HepG2 (cell line): ENCODE measurements around the gene CPLX3. TPM values are rescaled to one million over a fixed set of nuclear protein-coding genes. Genes with fewer than 3 reads are reported as not detected.

Experiments used
- ATAC-seq: fragments of 200-7000 bp; cut with Tn5 transposase; 3 replicates; pipeline ENCODE4 v1.9.1; 2020; ENCODE audit warnings: mild to moderate bottlenecking, moderate library complexity
- BruUV-seq: library from RNA; stranded (reverse); fragments of 400-500 nt; replicated peaks from 2 replicates; lab custom pipeline; 2021; lab: Mats Ljungman, UMichigan
- CTCF ChIA-PET: fragments of 300-600 bp; formaldehyde crosslinking; extraction: SDS; loops from one replicate; lab custom pipeline; 2021; ENCODE audit warnings: low total read pairs, inconsistent platforms, low intra/inter-chr PET ratio; lab: Yijun Ruan, JAX
- POLR2A ChIA-PET: fragments of 350-600 bp; sonication (Branson Sonifier 250); formaldehyde crosslinking; loops from one replicate; lab custom pipeline; 2020; ENCODE audit warnings: antibody characterized with exemption, inconsistent platforms; lab: Yijun Ruan, JAX
- DNase-seq: peaks from one replicate; pipeline ENCODE4 v3.0.0-alpha.2; 2015; ENCODE audit warnings: low spot score
- FAIRE-seq: peaks from 3 replicates; lab custom pipeline; 2011; peaks lifted over from hg19 to GRCh38; lab: Jason Lieb, UNC
- H2AFZ ChIP-seq: one replicate; pipeline ENCODE4 v1.6.1; 2011; ENCODE audit warnings: low read length, inconsistent platforms
- H3K27ac ChIP-seq: fragments of 300-600 bp; 3 replicates; pipeline ENCODE4 v1.8.0; 2011; ENCODE audit warnings: mixed run types, mild to moderate bottlenecking, mixed read lengths, low read length, inconsistent platforms; ENCODE audit not compliant: insufficient read depth; ENCODE audit errors: extremely low read length
- H3K27me3 ChIP-seq, 2 experiments: fragments of 200-600 bp in 1 of 2; 2 replicates in 1 of 2; 3 replicates in 1 of 2; pipeline versions ENCODE4 v1.6.0 to v1.8.0; 2011; ENCODE audit warnings: low read length in 2 of 2, mild to moderate bottlenecking in 2 of 2, moderate library complexity in 2 of 2, inconsistent platforms in 1 of 2; ENCODE audit not compliant: insufficient read depth in 2 of 2, control insufficient read depth in 1 of 2
- H3K36me3 ChIP-seq, 2 experiments: fragments of 200-600 bp in 1 of 2; replicated peaks in 1 of 2; 2 replicates in 1 of 2; 3 replicates in 1 of 2; pipeline versions ENCODE4 v1.5.1 to v1.8.0; 2011; ENCODE audit warnings: low read length in 2 of 2, inconsistent platforms in 1 of 2; ENCODE audit not compliant: insufficient read depth in 2 of 2, control insufficient read depth in 1 of 2
- H3K4me1 ChIP-seq: 2 replicates; pipeline ENCODE4 v1.5.1; 2012; ENCODE audit warnings: low read length, inconsistent platforms; ENCODE audit not compliant: insufficient read depth
- H3K4me2 ChIP-seq: 2 replicates; pipeline ENCODE4 v1.6.0; 2011; ENCODE audit warnings: low read depth, low read length, inconsistent platforms
- H3K4me3 ChIP-seq, 3 experiments: fragments of 200-600 bp in 1 of 3; sonication (generic), shearing (Covaris generic) in 1 of 3; replicated peaks in 1 of 3; 2 replicates each; pipeline ENCODE4 v1.5.1; 2011 to 2016; ENCODE audit warnings: low read length in 3 of 3, inconsistent platforms in 2 of 3, low read depth in 2 of 3, mild to moderate bottlenecking in 2 of 3, control low read depth in 1 of 3, mixed read lengths in 1 of 3; ENCODE audit not compliant: insufficient read depth in 1 of 3
- H3K79me2 ChIP-seq: one replicate; pipeline ENCODE4 v1.6.1; 2011; ENCODE audit warnings: low read length, inconsistent platforms; ENCODE audit not compliant: insufficient read depth
- H3K9ac ChIP-seq: 2 replicates; pipeline ENCODE4 v1.6.0; 2011; ENCODE audit warnings: mild to moderate bottlenecking, low read depth, low read length, inconsistent platforms; ENCODE audit not compliant: insufficient read depth
- H3K9me3 ChIP-seq: 2 replicates; pipeline ENCODE4 v1.5.1; 2012; ENCODE audit warnings: mild to moderate bottlenecking, low read length
- H4K20me1 ChIP-seq: 2 replicates; pipeline ENCODE4 v1.6.0; 2011; ENCODE audit warnings: inconsistent platforms, mild to moderate bottlenecking, low read length, moderate library complexity; ENCODE audit not compliant: insufficient read depth
- CBFB ChIP-seq: sonication (generic); formaldehyde crosslinking; IDR thresholded peaks from 2 replicates; pipeline ENCODE4 v1.4.0; 2020; ENCODE audit warnings: missing genetic modification reagents
- CBX1 ChIP-seq: IDR thresholded peaks from one replicate; pipeline ENCODE4 v1.6.1; 2016; ENCODE audit warnings: antibody characterized with exemption, low read depth
- CCDC6 ChIP-seq: sonication (generic); formaldehyde crosslinking; IDR thresholded peaks from 2 replicates; pipeline ENCODE4 v1.8.1; 2022; ENCODE audit warnings: mild to moderate bottlenecking, missing genetic modification reagents, moderate library complexity
- DMTF1 ChIP-seq: sonication (generic); formaldehyde crosslinking; IDR thresholded peaks from 2 replicates; pipeline ENCODE4 v1.4.0; 2020; ENCODE audit warnings: mild to moderate bottlenecking, missing genetic modification reagents
- EHMT2 ChIP-seq: fragments of 200-600 bp; sonication (generic); IDR thresholded peaks from 2 replicates; pipeline ENCODE4 v1.7.0; 2017; ENCODE audit warnings: antibody characterized with exemption, low read depth, low read length, borderline replicate concordance
- FOXC1 ChIP-seq: sonication (generic); formaldehyde crosslinking; IDR thresholded peaks from 2 replicates; pipeline ENCODE4 v1.8.0; 2022; ENCODE audit warnings: mild to moderate bottlenecking, missing genetic modification reagents, borderline replicate concordance
- MAF1 ChIP-seq: sonication (generic); formaldehyde crosslinking; IDR thresholded peaks from 2 replicates; pipeline ENCODE4 v1.5.0; 2020; ENCODE audit warnings: missing genetic modification reagents, borderline replicate concordance
- MAFG ChIP-seq: sonication (generic); formaldehyde crosslinking; IDR thresholded peaks from 2 replicates; pipeline ENCODE4 v1.5.1; 2020; ENCODE audit warnings: mild to moderate bottlenecking, missing genetic modification reagents
- NFE2 ChIP-seq: sonication (generic); formaldehyde crosslinking; IDR thresholded peaks from 2 replicates; pipeline ENCODE4 v1.4.0; 2020; ENCODE audit warnings: missing genetic modification reagents
- U2AF1 ChIP-seq: fragments of 200-400 bp; formaldehyde crosslinking; optimal IDR thresholded peaks from 2 replicates; pipeline ENCODE3; 2017; ENCODE audit warnings: mild to moderate bottlenecking, low read depth, low read length
- ZBTB21 ChIP-seq: sonication (generic); formaldehyde crosslinking; IDR thresholded peaks from 2 replicates; pipeline ENCODE4 v1.4.0; 2020; ENCODE audit warnings: missing genetic modification reagents
- ZBTB43 ChIP-seq: sonication (generic); formaldehyde crosslinking; conservative IDR thresholded peaks from 2 replicates; pipeline ENCODE4 v1.4.0; 2020; ENCODE audit warnings: missing genetic modification reagents
- ZBTB7A ChIP-seq: sonication (generic); formaldehyde crosslinking; IDR thresholded peaks from 2 replicates; pipeline ENCODE4 v1.8.0; 2022; ENCODE audit warnings: mild to moderate bottlenecking, missing genetic modification reagents
- ZFP62 ChIP-seq: sonication (generic); formaldehyde crosslinking; IDR thresholded peaks from 2 replicates; pipeline ENCODE4 v1.4.0; 2020; ENCODE audit warnings: missing genetic modification reagents
- ZNF136 ChIP-seq: sonication (generic); formaldehyde crosslinking; IDR thresholded peaks from 2 replicates; pipeline ENCODE4 v1.8.1; 2022; ENCODE audit warnings: low read depth, mild to moderate bottlenecking, moderate library complexity, missing genetic modification reagents
- ZNF282 ChIP-seq: fragments of 450-650 bp; IDR thresholded peaks from 2 replicates; pipeline ENCODE4 v1.6.1; 2018; ENCODE audit not compliant: partially characterized antibody
- ZNF564 ChIP-seq: sonication (generic); formaldehyde crosslinking; IDR thresholded peaks from 2 replicates; pipeline ENCODE4 v1.8.1; 2023; ENCODE audit warnings: mild to moderate bottlenecking, missing genetic modification reagents
- WGBS: methylation state at CpG from one replicate; pipeline ENCODE4 v1.1.6; 2017; ENCODE audit warnings: low lambda C conversion rate; 5-methylcytosine and 5-hydroxymethylcytosine counted together
- in situ Hi-C: cut with HindIII; loops from 2 replicates; pipeline ENCODE4 v1.10.0; 2017; ENCODE audit warnings: low pct_unique_long_range_greater_than_20kb; ENCODE audit not compliant: extremely low pct_ligation_motif_present
- intact Hi-C: fragments of 100-400 bp; cut with micrococcal nuclease; formaldehyde crosslinking; loops from one replicate; pipeline ENCODE4 v1.10.0; 2022; ENCODE audit not compliant: unreplicated experiment
- polyA plus RNA-seq, 8 experiments: library from polyadenylated mRNA; depleted of rRNA in 3 of 8; stranded (reverse) in 7 of 8; unstranded in 1 of 8; fragments of >200 nt; fragmentation: Illumina TruSeq in 4 of 8; extraction: Trizol in 4 of 8; gene quantifications; 2 replicates each; pipeline versions ENCODE4 v1.2.1 to v1.2.3, GENCODE V29; 2011 to 2016; ENCODE audit warnings: low read depth in 4 of 8, missing spikeins in 1 of 8, mixed read lengths in 1 of 8; ENCODE audit not compliant: insufficient read depth in 1 of 8
- total RNA-seq, 5 experiments: library from RNA; depleted of rRNA; stranded (reverse); fragments of >200 nt; fragmentation: Illumina TruSeq; extraction: Trizol; gene quantifications; 2 replicates each; pipeline ENCODE4 v1.2.3, GENCODE V29; 2016; ENCODE audit warnings: low read depth in 1 of 5
- TF ChIP-seq, protein P1 (sequence below): fragments of 450-650 bp; IDR thresholded peaks from 2 replicates; pipeline ENCODE4 v1.6.1; 2016

CPLX3 gene
- total and polyA plus RNA-seq, 2 of the 13 experiments (the other 11 are each of a cell fraction or from before 2014, with no cell fraction given) = not detected

DNA sequence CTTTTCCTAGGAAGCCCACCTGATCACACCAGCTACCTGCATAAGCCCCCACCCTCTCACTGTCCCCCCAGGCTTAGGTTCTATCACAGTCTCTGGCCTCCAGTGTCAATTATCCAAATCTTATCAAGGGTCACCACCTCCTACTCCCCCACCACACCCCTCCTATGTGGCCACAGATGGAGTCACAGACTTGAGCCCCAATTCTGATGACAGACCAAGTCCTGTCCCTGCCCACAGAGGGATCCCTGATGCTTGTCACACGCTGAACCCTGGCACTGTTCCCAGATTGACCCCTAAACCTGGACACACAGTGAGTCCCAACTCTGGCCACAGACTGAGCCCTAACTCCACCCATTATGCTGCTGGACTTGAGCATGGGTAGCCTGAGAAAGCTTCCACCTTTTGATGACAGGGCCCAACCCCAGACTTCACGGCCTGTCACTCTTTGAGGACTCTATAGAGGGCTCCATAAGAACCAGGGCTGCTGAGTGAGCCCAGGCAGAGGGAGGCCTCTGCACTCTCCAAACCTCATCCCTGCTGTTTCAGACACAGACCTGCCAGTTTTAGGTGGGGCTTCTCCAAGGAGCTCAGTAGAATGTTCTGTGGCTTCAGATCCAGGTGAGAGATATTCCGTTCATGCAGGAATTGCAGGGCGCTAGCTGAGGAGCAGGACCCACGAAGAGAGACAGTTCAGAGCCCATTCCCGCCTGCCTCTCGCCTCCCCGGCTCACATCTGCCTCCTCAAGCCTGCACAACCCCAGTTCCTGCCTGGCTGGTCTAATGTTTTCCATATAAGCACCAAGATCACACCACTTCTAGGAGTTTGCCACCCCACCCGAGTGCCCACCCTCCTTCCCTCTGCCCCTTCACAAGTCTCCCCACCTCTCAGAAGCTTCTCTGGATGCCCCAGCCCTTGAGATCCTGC, 14.7 kb downstream of the CPLX3 start:
- H3K4me2 ChIP-seq = no peak overlapping the region
- H3K27ac ChIP-seq = no peak overlapping the region
- H3K9me3 ChIP-seq = no peaks in the 10 kb centered on the region
- H3K27me3 ChIP-seq = no peaks in the 10 kb centered on the region
- no peak overlapping the region for H3K4me3 ChIP-seq
- ATAC-seq (no peak), FAIRE-seq (no peak), DNase-seq (no peak)
- peaks cover 6 to 17% of the 10 kb centered on the region in 2 experiments; a peak in 4 of 5 replicates for H3K36me3 ChIP-seq
- no TSS peak for BruUV-seq
- in situ Hi-C loops (no loop called here), intact Hi-C loops (no loop called here)
- TF ChIP-seq ZBTB7A = no peak
- TF ChIP-seq MAFG (CRISPR knock-in tag) = no peak
- no peak for TF ChIP-seq DMTF1 (CRISPR knock-in tag)
- TF ChIP-seq ZFP62 (CRISPR knock-in tag) = no peak
- TF ChIP-seq CCDC6 (CRISPR knock-in tag) = no peak
- TF ChIP-seq CBFB = no peak
- no peak for TF ChIP-seq MAF1 (CRISPR knock-in tag)
- TF ChIP-seq U2AF1 = no peak
- TF ChIP-seq, protein P1, sequence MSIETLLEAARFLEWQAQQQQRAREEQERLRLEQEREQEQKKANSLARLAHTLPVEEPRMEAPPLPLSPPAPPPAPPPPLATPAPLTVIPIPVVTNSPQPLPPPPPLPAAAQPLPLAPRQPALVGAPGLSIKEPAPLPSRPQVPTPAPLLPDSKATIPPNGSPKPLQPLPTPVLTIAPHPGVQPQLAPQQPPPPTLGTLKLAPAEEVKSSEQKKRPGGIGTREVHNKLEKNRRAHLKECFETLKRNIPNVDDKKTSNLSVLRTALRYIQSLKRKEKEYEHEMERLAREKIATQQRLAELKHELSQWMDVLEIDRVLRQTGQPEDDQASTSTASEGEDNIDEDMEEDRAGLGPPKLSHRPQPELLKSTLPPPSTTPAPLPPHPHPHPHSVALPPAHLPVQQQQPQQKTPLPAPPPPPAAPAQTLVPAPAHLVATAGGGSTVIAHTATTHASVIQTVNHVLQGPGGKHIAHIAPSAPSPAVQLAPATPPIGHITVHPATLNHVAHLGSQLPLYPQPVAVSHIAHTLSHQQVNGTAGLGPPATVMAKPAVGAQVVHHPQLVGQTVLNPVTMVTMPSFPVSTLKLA = no peak
- no peak for TF ChIP-seq CBX1
- TF ChIP-seq ZNF282 = no peak
- no peak for TF ChIP-seq ZNF136 (CRISPR knock-in tag)
- TF ChIP-seq ZBTB21 = no peak
- TF ChIP-seq EHMT2 = no peak
- no peak for TF ChIP-seq ZBTB43 (CRISPR knock-in tag)
- TF ChIP-seq FOXC1 (CRISPR knock-in tag) = no peak
- TF ChIP-seq NFE2 (CRISPR knock-in tag) = no peak
- TF ChIP-seq ZNF564 = no peak
- peaks cover 22% of the 10 kb centered on the region for H3K4me1 ChIP-seq
- WGBS = 81% methylated on average over 8 of the region's 9 CpGs
- no peaks in the 10 kb centered on the region for H3K79me2 ChIP-seq
- ChIA-PET CTCF (no interaction called here), POLR2A (no interaction called here)
- H3K9ac ChIP-seq = no peak overlapping the region
- no peak overlapping the region for H2AFZ ChIP-seq
- no peaks in the 10 kb centered on the region for H4K20me1 ChIP-seq
